HG03460 (cell line): ENCODE results near the gene TMPRSS9.
"Not testable (repeated sequence)": the region's sequence is repeated elsewhere in the genome, so short reads cannot be mapped to it uniquely, and the experiment has no call there.

ENCODE experiments used
- ATAC-seq: cut with Tn5 transposase; IDR thresholded peaks from one replicate; pipeline ENCODE4 v1.9.1; 2021; ENCODE audit not compliant: unreplicated experiment

Gene TMPRSS9

DNA sequence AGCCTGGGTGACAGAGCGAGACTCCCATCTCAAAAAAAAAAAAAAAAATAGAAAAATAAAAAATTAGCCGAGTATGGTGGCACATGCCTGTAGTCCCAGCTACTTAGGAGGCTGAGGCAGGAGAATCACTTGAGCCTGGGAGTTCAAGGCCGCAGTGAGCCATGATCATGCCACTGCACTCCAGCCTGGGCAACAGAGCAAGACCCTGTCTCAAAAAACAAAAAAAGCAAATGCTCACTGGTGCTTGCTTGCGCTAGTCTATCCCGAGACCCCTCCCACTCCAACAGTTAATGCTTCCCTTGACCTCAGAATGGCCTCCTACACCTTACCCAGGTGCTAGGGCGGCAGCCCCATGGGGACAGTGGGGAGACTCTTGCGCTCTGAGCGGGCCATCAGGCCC, 57.4 kb downstream of the TMPRSS9 start:
- ATAC-seq: not testable (repeated sequence)

DNA sequence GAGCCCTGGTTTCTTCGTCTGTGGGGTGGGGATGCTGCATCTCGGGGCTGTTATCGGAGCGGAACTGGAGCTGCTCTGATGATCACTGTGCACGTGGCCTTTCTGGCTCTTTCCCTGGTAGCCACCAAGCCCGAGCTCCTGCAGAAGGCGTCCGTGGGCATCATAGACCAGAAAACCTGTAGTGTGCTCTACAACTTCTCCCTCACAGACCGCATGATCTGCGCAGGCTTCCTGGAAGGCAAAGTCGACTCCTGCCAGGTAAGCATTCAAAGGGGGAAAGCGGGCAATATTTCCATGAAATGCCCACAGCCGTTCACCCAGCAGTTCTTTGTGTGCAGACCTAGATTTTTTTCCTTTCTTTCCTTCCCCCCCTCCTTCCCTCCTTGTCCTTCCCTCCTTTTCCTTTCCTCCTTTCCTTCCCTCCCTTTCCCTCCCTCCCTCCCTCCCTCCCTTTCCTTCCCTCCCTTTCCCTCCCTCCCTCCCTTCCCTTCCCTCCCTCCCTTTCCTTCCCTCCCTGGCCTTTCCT, 57.9 kb downstream of the TMPRSS9 start:
- no peak for ATAC-seq

DNA sequence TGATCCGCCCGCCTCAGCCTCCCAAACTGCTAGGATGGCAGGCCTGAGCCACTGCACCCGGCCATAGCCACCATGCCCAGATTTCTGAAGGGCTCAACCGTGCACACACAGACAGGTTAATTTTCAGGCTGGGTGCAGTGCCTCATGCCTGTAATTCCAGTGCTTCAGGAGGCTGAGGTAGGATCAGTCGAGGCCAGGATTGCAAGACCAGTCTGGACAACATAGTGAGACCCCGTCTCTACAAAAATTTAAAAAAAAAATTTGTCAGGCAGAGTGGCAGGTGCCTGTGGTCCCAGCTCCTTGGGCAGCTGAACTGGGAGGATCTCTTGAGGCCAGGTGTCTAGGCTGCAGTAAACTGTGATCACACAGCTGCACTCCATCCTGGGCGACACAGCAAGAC, 59.7 kb downstream of the TMPRSS9 start:
- no peak for ATAC-seq

DNA sequence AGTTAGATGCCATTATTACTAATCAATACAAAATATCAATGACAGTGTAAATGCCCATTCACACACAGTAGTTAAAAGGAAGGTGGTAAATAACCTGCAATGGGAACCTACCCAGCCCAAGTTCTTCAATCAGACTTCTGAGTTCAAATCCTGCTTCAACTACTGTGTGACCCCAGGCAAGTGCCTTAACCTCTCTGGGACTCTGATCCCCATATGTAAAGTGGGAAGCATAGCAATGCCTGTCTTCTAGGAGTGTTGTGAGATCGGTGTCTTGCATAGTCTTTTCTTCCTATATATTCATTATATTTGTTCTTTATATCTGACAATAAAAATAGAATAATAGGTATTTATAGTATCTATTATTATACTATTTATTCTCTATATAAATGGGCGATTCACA, 60.4 kb downstream of the TMPRSS9 start:
- no peak for ATAC-seq

GRCh38 chr19:2421581-2422306, 61.7 kb downstream of the TMPRSS9 start:
- no peak for ATAC-seq

GRCh38 chr19:2423071-2423914, 63.2 kb downstream of the TMPRSS9 start:
- no peak for ATAC-seq

DNA sequence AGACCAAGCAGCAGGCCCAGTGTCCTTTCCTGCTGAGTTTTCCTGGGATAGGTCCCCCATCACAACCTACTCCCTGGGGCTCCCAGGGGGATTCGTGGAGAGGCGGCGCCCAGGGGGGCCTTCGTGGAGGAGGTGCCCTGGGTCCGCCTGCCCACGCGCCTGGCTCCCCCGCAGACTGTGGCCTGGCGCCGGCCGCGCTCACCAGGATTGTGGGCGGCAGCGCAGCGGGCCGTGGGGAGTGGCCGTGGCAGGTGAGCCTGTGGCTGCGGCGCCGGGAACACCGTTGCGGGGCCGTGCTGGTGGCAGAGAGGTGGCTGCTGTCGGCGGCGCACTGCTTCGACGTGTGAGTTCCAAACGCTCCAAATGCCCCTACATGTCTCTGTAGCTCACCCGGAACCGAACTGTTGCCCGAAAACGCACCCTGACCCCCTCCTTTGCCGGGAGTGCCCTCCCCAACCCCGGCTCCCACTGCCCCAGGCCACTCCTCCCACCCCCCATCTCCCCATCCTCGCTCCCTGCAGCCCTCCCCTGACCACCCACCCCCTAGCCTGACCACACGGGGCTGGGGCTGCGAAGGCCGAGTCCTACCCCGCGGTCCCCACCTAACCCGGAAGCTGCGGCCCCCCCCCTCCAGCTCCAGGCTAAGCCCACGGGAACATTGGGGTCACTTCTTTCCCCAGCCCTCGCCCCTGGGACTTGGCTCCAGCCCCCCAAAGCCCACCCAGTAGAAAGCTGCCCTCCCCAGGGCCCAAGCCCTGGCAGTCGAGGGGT, 64.0 kb downstream of the TMPRSS9 start:
- no peak for ATAC-seq

DNA sequence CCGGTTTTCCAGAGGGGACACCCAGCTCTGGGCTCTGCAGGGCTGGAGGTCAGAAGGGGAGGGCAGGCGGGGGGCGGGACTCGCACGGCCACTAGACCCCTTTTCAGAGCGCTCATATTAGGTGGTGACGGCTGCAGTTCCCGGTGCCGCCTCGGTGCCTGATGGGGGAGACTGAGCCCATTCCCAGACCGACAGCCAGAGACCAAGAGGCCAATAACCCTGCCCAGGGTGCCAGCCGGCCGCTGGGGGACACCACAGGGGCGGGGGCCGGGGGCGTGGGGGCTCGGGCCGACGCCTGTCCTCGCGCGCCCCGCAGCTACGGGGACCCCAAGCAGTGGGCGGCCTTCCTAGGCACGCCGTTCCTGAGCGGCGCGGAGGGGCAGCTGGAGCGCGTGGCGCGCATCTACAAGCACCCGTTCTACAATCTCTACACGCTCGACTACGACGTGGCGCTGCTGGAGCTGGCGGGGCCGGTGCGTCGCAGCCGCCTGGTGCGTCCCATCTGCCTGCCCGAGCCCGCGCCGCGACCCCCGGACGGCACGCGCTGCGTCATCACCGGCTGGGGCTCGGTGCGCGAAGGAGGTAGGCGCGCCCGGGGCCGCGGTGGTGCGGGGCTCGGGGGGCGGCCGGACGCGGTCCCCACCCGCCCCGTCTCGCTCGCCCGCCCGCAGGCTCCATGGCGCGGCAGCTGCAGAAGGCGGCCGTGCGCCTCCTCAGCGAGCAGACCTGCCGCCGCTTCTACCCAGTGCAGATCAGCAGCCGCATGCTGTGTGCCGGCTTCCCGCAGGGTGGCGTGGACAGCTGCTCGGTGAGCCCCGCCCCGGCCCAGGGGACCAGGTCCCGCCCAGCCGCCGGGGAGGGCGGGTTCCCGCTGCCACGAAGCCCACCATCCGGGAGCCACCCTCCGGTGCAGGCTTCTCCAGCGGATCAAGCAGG, 64.9 kb downstream of the TMPRSS9 start:
- no peak for ATAC-seq

DNA sequence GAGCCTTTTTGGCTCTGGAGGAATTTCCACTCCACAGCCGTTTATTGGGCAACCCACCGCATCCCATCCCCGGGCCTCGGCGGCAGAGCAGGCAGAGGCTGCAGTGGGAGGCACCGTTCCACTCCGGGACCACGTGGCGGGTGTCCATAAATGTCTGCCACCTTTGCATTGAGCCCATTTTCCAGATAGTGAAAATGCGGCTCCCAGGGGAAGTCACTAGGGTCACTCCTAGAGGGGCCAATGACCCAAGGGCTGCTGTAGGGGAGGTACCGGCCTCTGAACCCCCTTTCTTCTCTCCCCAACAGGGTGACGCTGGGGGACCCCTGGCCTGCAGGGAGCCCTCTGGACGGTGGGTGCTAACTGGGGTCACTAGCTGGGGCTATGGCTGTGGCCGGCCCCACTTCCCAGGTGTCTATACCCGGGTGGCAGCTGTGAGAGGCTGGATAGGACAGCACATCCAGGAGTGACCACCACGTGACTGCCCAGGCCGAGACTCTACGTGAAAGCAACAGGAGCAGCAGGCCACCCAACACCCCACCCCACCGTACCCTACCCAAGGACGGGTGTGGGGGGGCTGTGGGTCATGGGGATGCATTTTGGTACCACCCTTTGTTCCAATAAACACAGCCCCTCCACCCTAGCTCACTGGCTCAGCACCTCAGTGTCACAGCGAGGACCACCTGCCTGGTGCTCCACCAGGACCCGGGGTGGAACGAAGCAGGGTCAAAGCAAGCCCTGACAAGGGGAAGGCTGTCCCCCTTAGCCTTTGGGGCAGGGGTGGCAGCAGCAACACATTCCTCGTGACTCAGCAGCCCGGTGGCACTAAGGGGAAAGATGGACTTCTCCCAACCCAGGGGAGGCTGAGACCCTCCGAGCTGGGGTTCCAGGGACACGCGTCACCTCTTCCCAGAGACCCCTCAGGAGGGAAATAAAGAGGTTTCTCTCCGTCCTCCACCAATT, 65.8 kb downstream of the TMPRSS9 start:
- no peak for ATAC-seq

GRCh38 chr19:2426611-2427428, 66.8 kb downstream of the TMPRSS9 start:
- ATAC-seq: no peak

GRCh38 chr19:2427429-2428320, 67.6 kb downstream of the TMPRSS9 start, which contains the start of gene TIMM13:
TSS of gene TIMM13 (minus strand) at chr19:2427586. CDS start at chr19:2427533, 53 bp downstream.
- peak; percentile 79 for ATAC-seq

GRCh38 chr19:2428321-2428690, 68.2 kb downstream of the TMPRSS9 start:
- no peak for ATAC-seq

- ATAC-seq: no peak
Observed at GRCh38 chr19:2428756-2429711, 69.0 kb downstream of the TMPRSS9 start.

DNA sequence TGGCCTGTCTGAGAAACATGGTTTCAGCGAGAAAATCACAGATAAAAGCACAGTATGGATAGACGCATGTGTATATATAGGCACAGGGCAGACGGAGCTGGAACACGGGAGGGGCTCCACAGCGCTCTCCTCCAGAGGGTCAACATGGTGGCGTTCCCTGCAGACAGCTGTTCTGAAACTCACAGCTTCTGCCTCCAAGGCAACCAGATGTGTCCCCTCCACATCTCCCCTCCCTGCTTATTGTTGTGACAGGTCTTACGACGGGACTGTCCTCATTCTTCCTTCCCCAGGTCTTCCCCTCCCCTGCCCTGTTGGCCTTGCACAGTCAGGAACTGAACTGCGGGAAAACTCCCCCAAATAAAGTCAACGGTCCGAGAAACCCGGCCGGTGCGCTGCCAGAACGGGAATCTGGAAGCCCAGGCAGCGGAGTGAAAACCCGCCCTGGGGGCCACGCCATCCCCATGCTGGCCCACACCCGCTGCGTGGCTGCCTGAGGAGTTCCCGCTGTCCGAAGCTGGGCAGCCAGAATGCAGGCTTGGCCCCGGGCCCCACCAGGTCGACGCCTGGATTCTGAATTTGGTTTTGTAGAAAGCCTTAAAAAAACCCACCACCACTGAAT, 70.0 kb downstream of the TMPRSS9 start:
- ATAC-seq: no peak

DNA sequence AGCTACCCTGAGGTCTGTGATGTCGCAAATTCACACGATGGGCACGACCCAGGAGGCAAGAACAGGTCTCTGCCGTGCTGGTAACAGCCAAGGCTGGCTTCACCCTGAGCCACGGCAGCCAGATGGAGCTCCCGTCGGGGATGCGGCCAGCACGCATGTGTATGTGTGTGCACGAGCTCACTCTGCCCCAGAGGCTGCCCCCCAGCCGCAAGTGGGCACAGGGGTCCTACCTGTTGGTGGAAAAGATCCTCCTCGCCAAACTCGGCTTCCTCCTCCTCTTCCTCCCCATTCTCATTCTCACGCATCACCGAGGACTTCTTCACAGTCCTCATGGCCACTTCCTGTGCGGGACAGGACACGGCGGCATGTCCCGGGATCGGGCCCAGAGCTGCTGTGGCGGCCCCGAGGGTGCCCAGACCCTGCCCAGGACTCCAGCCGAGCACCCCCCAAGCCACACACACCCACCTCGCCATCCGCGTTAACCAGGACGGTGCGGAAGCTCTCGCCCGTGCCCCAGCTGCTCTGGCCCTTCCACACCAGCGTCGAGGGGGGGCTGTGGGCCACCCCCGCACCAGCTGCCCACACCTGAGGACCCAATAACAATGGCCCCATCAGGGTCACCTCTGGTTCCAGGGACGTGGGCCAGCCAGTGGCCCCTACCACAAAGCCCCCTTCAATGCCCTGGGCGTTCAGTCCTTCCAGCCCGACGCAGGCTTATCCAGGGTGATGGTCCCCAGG, 71.4 kb downstream of the TMPRSS9 start:
- ATAC-seq: no peak
